Liver (tissue), 9 donors: ENCODE data around the gene CFAP77. TPM values are rescaled to one million over a fixed set of nuclear protein-coding genes. Genes with fewer than 3 reads are reported as not detected.

Source experiments
- DNase-seq: peaks from one replicate; pipeline ENCODE4 v3.0.0-alpha.2; 2017; ENCODE audit warnings: low spot score
- H3K27ac ChIP-seq, 2 donors: one replicate each; pipeline ENCODE4 v1.7.0; 2013; ENCODE audit warnings: inconsistent platforms in 2 of 2, low read length in 2 of 2, control low read depth in 1 of 2, low read depth in 1 of 2, mild to moderate bottlenecking in 1 of 2
- H3K27me3 ChIP-seq, 4 donors: one replicate each; pipeline versions ENCODE4 v1.6.1 to v1.7.0; 2013; ENCODE audit warnings: low read length in 3 of 4, inconsistent platforms in 1 of 4, mild to moderate bottlenecking in 1 of 4, moderate library complexity in 1 of 4; ENCODE audit not compliant: control insufficient read depth in 4 of 4, insufficient read depth in 4 of 4
- H3K36me3 ChIP-seq, 4 donors: one replicate each; pipeline versions ENCODE4 v1.6.1 to v1.7.0; 2013; ENCODE audit warnings: low read length in 3 of 4, mild to moderate bottlenecking in 3 of 4, low read depth in 1 of 4, moderate library complexity in 1 of 4; ENCODE audit not compliant: control insufficient read depth in 4 of 4, insufficient read depth in 3 of 4
- H3K4me1 ChIP-seq, 4 donors: one replicate each; pipeline versions ENCODE4 v1.6.1 to v1.7.0; 2013; ENCODE audit warnings: low read length in 3 of 4, mild to moderate bottlenecking in 3 of 4, moderate library complexity in 1 of 4; ENCODE audit not compliant: control insufficient read depth in 4 of 4, insufficient read depth in 4 of 4
- H3K4me3 ChIP-seq, 3 donors: one replicate each; pipeline versions ENCODE4 v1.6.1 to v1.7.0; 2013; ENCODE audit warnings: low read length in 3 of 3, control low read depth in 1 of 3, low read depth in 1 of 3, mild to moderate bottlenecking in 1 of 3
- H3K9ac ChIP-seq, 2 donors: one replicate each; pipeline ENCODE4 v1.7.0; 2013; ENCODE audit warnings: low read length in 2 of 2, mild to moderate bottlenecking in 2 of 2, moderate library complexity in 2 of 2, control low read depth in 1 of 2, low read depth in 1 of 2
- H3K9me3 ChIP-seq, 4 donors: one replicate each; pipeline versions ENCODE4 v1.6.1 to v1.7.0; 2013; ENCODE audit warnings: low read length in 3 of 4; ENCODE audit not compliant: control insufficient read depth in 4 of 4
- CTCF ChIP-seq: fragments of 150-350 bp; IDR thresholded peaks from 2 replicates; pipeline ENCODE4 v1.5.1; 2017; ENCODE audit warnings: improper control_type of control experiment, low read depth, low read length; ENCODE audit not compliant: missing input control
- EGR1 ChIP-seq, 2 donors: IDR thresholded peaks; 2 replicates each; pipeline ENCODE4 v1.6.1; 2016 to 2018; ENCODE audit warnings: antibody characterized with exemption in 2 of 2, low read depth in 2 of 2
- FOXA1 ChIP-seq: IDR thresholded peaks from 2 replicates; pipeline ENCODE4 v1.6.1; 2016; ENCODE audit warnings: antibody characterized with exemption
- FOXA2 ChIP-seq: IDR thresholded peaks from 2 replicates; pipeline ENCODE4 v1.6.1; 2016; ENCODE audit warnings: antibody characterized with exemption
- GABPA ChIP-seq, 2 donors: IDR thresholded peaks in 1 of 2; conservative IDR thresholded peaks in 1 of 2; 2 replicates each; pipeline ENCODE4 v1.6.1; 2016; ENCODE audit warnings: antibody characterized with exemption in 2 of 2, mild to moderate bottlenecking in 1 of 2, moderate library complexity in 1 of 2
- HNF4A ChIP-seq, 2 donors: conservative IDR thresholded peaks; 2 replicates each; pipeline ENCODE4 v1.6.1; 2016; ENCODE audit warnings: antibody characterized with exemption in 2 of 2, mild to moderate bottlenecking in 2 of 2
- MAX ChIP-seq: IDR thresholded peaks from 2 replicates; pipeline ENCODE4 v1.6.1; 2016; ENCODE audit warnings: antibody characterized with exemption
- NR2F2 ChIP-seq: IDR thresholded peaks from 2 replicates; pipeline ENCODE4 v1.6.1; 2016; ENCODE audit warnings: antibody characterized with exemption
- RAD21 ChIP-seq, 2 donors: IDR thresholded peaks; 2 replicates each; pipeline ENCODE4 v1.6.1; 2016; ENCODE audit warnings: antibody characterized with exemption in 2 of 2, mild to moderate bottlenecking in 2 of 2
- REST ChIP-seq: IDR thresholded peaks from 2 replicates; pipeline ENCODE4 v1.6.1; 2016; ENCODE audit warnings: antibody characterized with exemption, mild to moderate bottlenecking
- RXRA ChIP-seq, 2 donors: IDR thresholded peaks; 2 replicates each; pipeline ENCODE4 v1.6.1; 2017 to 2018; ENCODE audit warnings: antibody characterized with exemption in 2 of 2, mild to moderate bottlenecking in 1 of 2
- SP1 ChIP-seq: IDR thresholded peaks from 2 replicates; pipeline ENCODE4 v1.6.1; 2018; ENCODE audit warnings: antibody characterized with exemption, mild to moderate bottlenecking
- TAF1 ChIP-seq: conservative IDR thresholded peaks from 2 replicates; pipeline ENCODE4 v1.6.1; 2016; ENCODE audit warnings: antibody characterized with exemption, mild to moderate bottlenecking
- YY1 ChIP-seq: IDR thresholded peaks from 2 replicates; pipeline ENCODE4 v1.6.1; 2016; ENCODE audit warnings: antibody characterized with exemption, mild to moderate bottlenecking
- ZBTB33 ChIP-seq: IDR thresholded peaks from 2 replicates; pipeline ENCODE4 v1.6.1; 2016; ENCODE audit warnings: antibody characterized with exemption
- WGBS: extraction: QIAGEN DNeasy Blood & Tissue Kit; methylation state at CpG from one replicate; pipeline ENCODE4 v1.1.7; 2013; 5-methylcytosine and 5-hydroxymethylcytosine counted together
- polyA plus RNA-seq, 2 donors: library from polyadenylated mRNA; stranded (reverse) in 1 of 2; unstranded in 1 of 2; fragments of 200-250 nt in 1 of 2; fragments of >200 nt in 1 of 2; fragmentation: Nextera tagmentation in 1 of 2; extraction: Ambion mirVana in 1 of 2; gene quantifications; one replicate each; pipeline versions ENCODE4 v1.2.1 to v1.2.3, GENCODE V29; 2013 to 2015
- total RNA-seq, 2 donors: library from RNA; depleted of rRNA; stranded (reverse); fragments of >200 nt; gene quantifications; one replicate each; pipeline ENCODE4 v1.2.3, GENCODE V29; 2014
- donor health status: healthy.
- donor health status: healthy.
- donor health status: healthy.
- donor health status: healthy.
- donor health status: healthy.

The CFAP77 gene
- total and polyA plus RNA-seq, 4 donors = not detected

- TF ChIP-seq ZBTB33 = no peak
- TF ChIP-seq MAX = no peak
- TF ChIP-seq FOXA1 = no peak
- TF ChIP-seq RAD21 (IDR thresholded peaks at IDR 0.05) = no peak
- TF ChIP-seq GABPA (IDR thresholded peaks at IDR 0.05 in 1 of 2, conservative IDR thresholded peaks at IDR 0.05 in 1 of 2) = no peak
- no peak for TF ChIP-seq FOXA2
- TF ChIP-seq NR2F2 = no peak
- no peak for TF ChIP-seq RXRA (IDR thresholded peaks at IDR 0.05)
- no peak for TF ChIP-seq REST
- no peak for TF ChIP-seq TAF1
- TF ChIP-seq EGR1 (IDR thresholded peaks at IDR 0.05; ENCODE audit: low read depth in 2 of 2) = no peak
- no peak for TF ChIP-seq HNF4A (conservative IDR thresholded peaks at IDR 0.05)
- no peak for TF ChIP-seq SP1
- DNase-seq = no peak
- Histone ChIP-seq H3K27me3 (peaks cover 0 to 25% (median 10%) of the 10 kb centered on the region in 4 donors), H3K4me1 (peaks cover 6 to 18% (median 10%) of the 10 kb centered on the region in 4 donors), H3K27ac (no peak overlapping the region), H3K9me3 (no peaks in the 10 kb centered on the region), H3K9ac (no peak overlapping the region), H3K4me3 (no peak overlapping the region), H3K36me3 (no peaks in the 10 kb centered on the region)
- WGBS = 51% methylated on average over 5 of the region's 5 CpGs
Measured at GRCh38 chr9:132413926-132414325, 3.9 kb downstream of the CFAP77 start.

GRCh38 chr9:132414731-132415130 is 4.7 kb downstream of the CFAP77 start:
- Histone ChIP-seq H3K9ac (no peak overlapping the region), H3K27me3 (peaks cover 3 to 32% (median 11%) of the 10 kb centered on the region in 4 donors), H3K27ac (no peak overlapping the region), H3K9me3 (no peaks in the 10 kb centered on the region), H3K4me1 (peaks cover 6 to 18% (median 10%) of the 10 kb centered on the region in 4 donors), H3K4me3 (no peak overlapping the region), H3K36me3 (no peaks in the 10 kb centered on the region)
- 49% methylated on average over 7 of the region's 7 CpGs for WGBS
- TF ChIP-seq SP1 = no peak
- TF ChIP-seq YY1 = no peak
- TF ChIP-seq REST = no peak
- TF ChIP-seq EGR1 (IDR thresholded peaks at IDR 0.05; ENCODE audit: low read depth in 2 of 2) = no peak
- no peak for TF ChIP-seq FOXA1
- no peak for TF ChIP-seq CTCF
- TF ChIP-seq MAX = no peak
- TF ChIP-seq ZBTB33 = no peak
- TF ChIP-seq HNF4A (conservative IDR thresholded peaks at IDR 0.05) = no peak
- no peak for DNase-seq
